HepG2 (cell line): Measurements from ENCODE around the gene MRPL14. TPM values are rescaled to one million over a fixed set of nuclear protein-coding genes. Genes with fewer than 3 reads are reported as not detected.

Source experiments
- KMT2A ChIP-seq: sonication (generic); formaldehyde crosslinking; IDR thresholded peaks from 2 replicates; pipeline ENCODE4 v1.4.0; 2020; ENCODE audit warnings: missing genetic modification reagents
- NFAT5 ChIP-seq: sonication (generic); formaldehyde crosslinking; IDR thresholded peaks from 2 replicates; pipeline ENCODE4 v1.4.0; 2020; ENCODE audit warnings: missing genetic modification reagents
- NFKB2 ChIP-seq: sonication (generic); formaldehyde crosslinking; IDR thresholded peaks from 2 replicates; pipeline ENCODE4 v1.4.0; 2020; ENCODE audit warnings: missing genetic modification reagents, borderline replicate concordance
- NRL ChIP-seq: sonication (generic); formaldehyde crosslinking; IDR thresholded peaks from 2 replicates; pipeline ENCODE4 v1.5.0; 2020; ENCODE audit warnings: missing genetic modification reagents, mild to moderate bottlenecking, moderate library complexity, borderline replicate concordance
- XBP1 ChIP-seq: sonication (generic); formaldehyde crosslinking; IDR thresholded peaks from 2 replicates; pipeline ENCODE4 v1.5.0; 2020; ENCODE audit warnings: missing genetic modification reagents
- ZFX ChIP-seq: sonication (generic); formaldehyde crosslinking; IDR thresholded peaks from 2 replicates; pipeline ENCODE4 v1.4.0; 2020; ENCODE audit warnings: mild to moderate bottlenecking, low read depth, missing genetic modification reagents, moderate library complexity
- ZNF740 ChIP-seq: sonication (generic); formaldehyde crosslinking; IDR thresholded peaks from 2 replicates; pipeline ENCODE4 v1.4.0; 2020; ENCODE audit warnings: missing genetic modification reagents
- ZNF777 ChIP-seq: sonication (generic); formaldehyde crosslinking; IDR thresholded peaks from 2 replicates; pipeline ENCODE4 v1.4.0; 2020; ENCODE audit warnings: missing genetic modification reagents
- polyA plus RNA-seq, 8 experiments: library from polyadenylated mRNA; depleted of rRNA in 3 of 8; stranded (reverse) in 7 of 8; unstranded in 1 of 8; fragments of >200 nt; fragmentation: Illumina TruSeq in 4 of 8; extraction: Trizol in 4 of 8; gene quantifications; 2 replicates each; pipeline versions ENCODE4 v1.2.1 to v1.2.3, GENCODE V29; 2011 to 2016; ENCODE audit warnings: low read depth in 4 of 8, missing spikeins in 1 of 8, mixed read lengths in 1 of 8; ENCODE audit not compliant: insufficient read depth in 1 of 8
- total RNA-seq, 5 experiments: library from RNA; depleted of rRNA; stranded (reverse); fragments of >200 nt; fragmentation: Illumina TruSeq; extraction: Trizol; gene quantifications; 2 replicates each; pipeline ENCODE4 v1.2.3, GENCODE V29; 2016; ENCODE audit warnings: low read depth in 1 of 5
- TF ChIP-seq, protein P1 (sequence below): sonication (generic); formaldehyde crosslinking; IDR thresholded peaks from 2 replicates; pipeline ENCODE4 v1.4.0; 2020; ENCODE audit warnings: missing genetic modification reagents, borderline replicate concordance
- TF ChIP-seq, protein P2 (sequence below): sonication (generic); formaldehyde crosslinking; IDR thresholded peaks from 2 replicates; pipeline ENCODE4 v1.4.0; 2020; ENCODE audit warnings: missing genetic modification reagents, borderline replicate concordance

MRPL14 gene
- total and polyA plus RNA-seq, 2 of the 13 experiments (the other 11 are each of a cell fraction or from before 2014, with no cell fraction given), result 157 to 178 TPM

- TF ChIP-seq, protein P1, sequence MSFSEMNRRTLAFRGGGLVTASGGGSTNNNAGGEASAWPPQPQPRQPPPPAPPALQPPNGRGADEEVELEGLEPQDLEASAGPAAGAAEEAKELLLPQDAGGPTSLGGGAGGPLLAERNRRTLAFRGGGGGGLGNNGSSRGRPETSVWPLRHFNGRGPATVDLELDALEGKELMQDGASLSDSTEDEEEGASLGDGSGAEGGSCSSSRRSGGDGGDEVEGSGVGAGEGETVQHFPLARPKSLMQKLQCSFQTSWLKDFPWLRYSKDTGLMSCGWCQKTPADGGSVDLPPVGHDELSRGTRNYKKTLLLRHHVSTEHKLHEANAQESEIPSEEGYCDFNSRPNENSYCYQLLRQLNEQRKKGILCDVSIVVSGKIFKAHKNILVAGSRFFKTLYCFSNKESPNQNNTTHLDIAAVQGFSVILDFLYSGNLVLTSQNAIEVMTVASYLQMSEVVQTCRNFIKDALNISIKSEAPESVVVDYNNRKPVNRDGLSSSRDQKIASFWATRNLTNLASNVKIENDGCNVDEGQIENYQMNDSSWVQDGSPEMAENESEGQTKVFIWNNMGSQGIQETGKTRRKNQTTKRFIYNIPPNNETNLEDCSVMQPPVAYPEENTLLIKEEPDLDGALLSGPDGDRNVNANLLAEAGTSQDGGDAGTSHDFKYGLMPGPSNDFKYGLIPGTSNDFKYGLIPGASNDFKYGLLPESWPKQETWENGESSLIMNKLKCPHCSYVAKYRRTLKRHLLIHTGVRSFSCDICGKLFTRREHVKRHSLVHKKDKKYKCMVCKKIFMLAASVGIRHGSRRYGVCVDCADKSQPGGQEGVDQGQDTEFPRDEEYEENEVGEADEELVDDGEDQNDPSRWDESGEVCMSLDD (CRISPR knock-in tag), result 0 out of 2 replicates have a peak, but pooled peaks have one; percentile 30
- peak; percentile 24; the same call in 1 of the 2 replicates for TF ChIP-seq ZNF777
- 0 out of 2 replicates have a peak, but pooled peaks have one; percentile 25 for TF ChIP-seq XBP1 (CRISPR knock-in tag)
- 0 out of 2 replicates have a peak, but pooled peaks have one; percentile 27 for TF ChIP-seq NFAT5 (CRISPR knock-in tag)
- 0 out of 2 replicates have a peak, but pooled peaks have one; percentile 46 for TF ChIP-seq NRL (CRISPR knock-in tag)
- TF ChIP-seq, protein P2, sequence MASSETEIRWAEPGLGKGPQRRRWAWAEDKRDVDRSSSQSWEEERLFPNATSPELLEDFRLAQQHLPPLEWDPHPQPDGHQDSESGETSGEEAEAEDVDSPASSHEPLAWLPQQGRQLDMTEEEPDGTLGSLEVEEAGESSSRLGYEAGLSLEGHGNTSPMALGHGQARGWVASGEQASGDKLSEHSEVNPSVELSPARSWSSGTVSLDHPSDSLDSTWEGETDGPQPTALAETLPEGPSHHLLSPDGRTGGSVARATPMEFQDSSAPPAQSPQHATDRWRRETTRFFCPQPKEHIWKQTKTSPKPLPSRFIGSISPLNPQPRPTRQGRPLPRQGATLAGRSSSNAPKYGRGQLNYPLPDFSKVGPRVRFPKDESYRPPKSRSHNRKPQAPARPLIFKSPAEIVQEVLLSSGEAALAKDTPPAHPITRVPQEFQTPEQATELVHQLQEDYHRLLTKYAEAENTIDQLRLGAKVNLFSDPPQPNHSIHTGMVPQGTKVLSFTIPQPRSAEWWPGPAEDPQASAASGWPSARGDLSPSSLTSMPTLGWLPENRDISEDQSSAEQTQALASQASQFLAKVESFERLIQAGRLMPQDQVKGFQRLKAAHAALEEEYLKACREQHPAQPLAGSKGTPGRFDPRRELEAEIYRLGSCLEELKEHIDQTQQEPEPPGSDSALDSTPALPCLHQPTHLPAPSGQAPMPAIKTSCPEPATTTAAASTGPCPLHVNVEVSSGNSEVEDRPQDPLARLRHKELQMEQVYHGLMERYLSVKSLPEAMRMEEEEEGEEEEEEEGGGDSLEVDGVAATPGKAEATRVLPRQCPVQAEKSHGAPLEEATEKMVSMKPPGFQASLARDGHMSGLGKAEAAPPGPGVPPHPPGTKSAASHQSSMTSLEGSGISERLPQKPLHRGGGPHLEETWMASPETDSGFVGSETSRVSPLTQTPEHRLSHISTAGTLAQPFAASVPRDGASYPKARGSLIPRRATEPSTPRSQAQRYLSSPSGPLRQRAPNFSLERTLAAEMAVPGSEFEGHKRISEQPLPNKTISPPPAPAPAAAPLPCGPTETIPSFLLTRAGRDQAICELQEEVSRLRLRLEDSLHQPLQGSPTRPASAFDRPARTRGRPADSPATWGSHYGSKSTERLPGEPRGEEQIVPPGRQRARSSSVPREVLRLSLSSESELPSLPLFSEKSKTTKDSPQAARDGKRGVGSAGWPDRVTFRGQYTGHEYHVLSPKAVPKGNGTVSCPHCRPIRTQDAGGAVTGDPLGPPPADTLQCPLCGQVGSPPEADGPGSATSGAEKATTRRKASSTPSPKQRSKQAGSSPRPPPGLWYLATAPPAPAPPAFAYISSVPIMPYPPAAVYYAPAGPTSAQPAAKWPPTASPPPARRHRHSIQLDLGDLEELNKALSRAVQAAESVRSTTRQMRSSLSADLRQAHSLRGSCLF (CRISPR knock-in tag), result peak; percentile 14; the same call in 1 of the 2 replicates
- 0 out of 2 replicates have a peak, but pooled peaks have one; percentile 39 for TF ChIP-seq ZNF740 (CRISPR knock-in tag)
- TF ChIP-seq NFKB2 (CRISPR knock-in tag), result peak; percentile 17; the same call in 1 of the 2 replicates
- TF ChIP-seq ZFX (CRISPR knock-in tag), result 0 out of 2 replicates have a peak, but pooled peaks have one; percentile 3
- 0 out of 2 replicates have a peak, but pooled peaks have one; percentile 11 for TF ChIP-seq KMT2A
Observed at GRCh38 chr6:44095243-44095623, 32.0 kb downstream of the MRPL14 start (continued).
